K562 treated with DMSO at 1 percent for 4 hours (cell line): ENCODE data around the gene TADA2A. TPM values are rescaled to one million over a fixed set of nuclear protein-coding genes. Genes with fewer than 3 reads are reported as not detected.

Experiments used
- total RNA-seq: library from RNA; unstranded; fragments of 300-600 nt; gene quantifications from 2 replicates; pipeline ENCODE4 v1.2.3, GENCODE V29; 2022; ENCODE audit not compliant: insufficient read depth

TADA2A gene
- 8.2 and 9.0 TPM in 2 replicates for total RNA-seq

DNA sequence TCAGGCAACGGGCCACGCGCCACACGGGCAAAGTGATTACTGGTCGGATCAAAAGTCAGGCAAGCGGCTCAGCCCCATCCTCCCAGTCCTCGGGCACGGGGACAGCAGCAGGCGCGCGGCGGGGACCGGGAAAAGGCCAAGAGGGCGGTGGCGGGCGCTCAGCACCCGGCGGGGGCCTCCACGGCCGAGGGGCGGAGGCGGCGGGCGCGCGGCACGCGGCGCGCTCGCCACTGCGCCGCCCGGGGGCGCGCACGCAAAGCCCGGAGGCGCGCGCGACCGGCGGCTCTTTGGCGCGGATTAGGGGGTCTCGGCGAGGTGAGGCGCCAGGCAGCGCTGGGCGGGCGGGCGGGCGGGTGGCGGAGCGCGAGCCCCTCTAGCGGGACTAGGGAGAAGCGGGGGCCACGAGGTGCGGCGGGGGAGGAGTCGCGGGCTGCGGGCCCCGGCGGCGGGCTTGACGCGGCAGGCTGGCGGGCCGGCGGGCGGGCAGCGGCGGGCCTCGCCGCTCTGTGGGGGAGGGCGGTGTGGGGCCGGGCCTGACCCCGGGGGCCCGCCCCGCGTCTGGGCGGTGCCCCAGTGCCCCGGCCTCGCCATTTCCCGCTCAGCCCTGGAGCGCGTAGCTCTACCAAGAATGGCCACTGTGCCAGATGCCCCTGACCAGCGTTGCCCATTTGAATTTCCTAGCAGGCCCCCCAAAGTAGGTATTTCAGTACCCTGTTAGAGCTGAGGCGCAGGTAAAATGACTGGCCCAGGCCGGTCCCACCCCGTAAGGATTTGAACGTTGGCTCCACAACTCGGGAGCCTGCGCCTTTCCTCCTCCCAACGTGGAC lies at the start of gene TADA2A, which contains the start of gene ACACA:
TADA2A (plus strand) TSS at position 252 of the 827 bp plus-strand sequence. CDS start 4,480 bp downstream, outside the sequence.
ACACA (minus strand) TSS at position 202 of the 827 bp plus-strand sequence. CDS start 537 bp downstream, outside the sequence.

GRCh38 chr17:37375706-37376105 lies 31.0 kb upstream of the TADA2A start, which contains the start of gene C17orf78:
Gene C17orf78 (plus strand): TSS chr17:37375985. CDS start chr17:37376093, 108 bp downstream.

GRCh38 chr17:37489197-37490001 lies 82.7 kb downstream of the TADA2A start, which contains the start of gene DUSP14:
Gene DUSP14 (plus strand): TSS chr17:37489891. CDS start chr17:37512273, 22,382 bp downstream.

Other genes starting within 250 kb of the TADA2A start
- not detected in 2 replicates for gene C17orf78, start 30.9 kb upstream of the TADA2A start, total RNA-seq
- gene ACACA, start 50 bp upstream of the TADA2A start, total RNA-seq = 31.9 and 33.6 TPM in 2 replicates
- 26.5 and 42.5 TPM in 2 replicates for gene DUSP14, start 83.0 kb downstream of the TADA2A start, total RNA-seq
- 16.1 and 21.9 TPM in 2 replicates for gene SYNRG, start 202.5 kb downstream of the TADA2A start, total RNA-seq
- gene DDX52, start 236.6 kb downstream of the TADA2A start, total RNA-seq = 7.0 and 12.2 TPM in 2 replicates